OCI-LY3 (cell line): ENCODE results near the gene RBM44.

Source experiments
- EZH2phosphoT487 ChIP-seq: fragments of 200-600 bp; shearing (Covaris generic); IDR thresholded peaks from 2 replicates; pipeline ENCODE4 v1.6.1; 2018; ENCODE audit warnings: antibody characterized with exemption, mixed run types, low read depth
- TF ChIP-seq, protein P1 (sequence below): fragments of 200-600, 300-600 bp; sonication (generic); IDR thresholded peaks from 2 replicates; pipeline ENCODE4 v1.5.1; 2014; ENCODE audit warnings: antibody characterized with exemption, low read length, low read depth

- TF ChIP-seq, protein P1, sequence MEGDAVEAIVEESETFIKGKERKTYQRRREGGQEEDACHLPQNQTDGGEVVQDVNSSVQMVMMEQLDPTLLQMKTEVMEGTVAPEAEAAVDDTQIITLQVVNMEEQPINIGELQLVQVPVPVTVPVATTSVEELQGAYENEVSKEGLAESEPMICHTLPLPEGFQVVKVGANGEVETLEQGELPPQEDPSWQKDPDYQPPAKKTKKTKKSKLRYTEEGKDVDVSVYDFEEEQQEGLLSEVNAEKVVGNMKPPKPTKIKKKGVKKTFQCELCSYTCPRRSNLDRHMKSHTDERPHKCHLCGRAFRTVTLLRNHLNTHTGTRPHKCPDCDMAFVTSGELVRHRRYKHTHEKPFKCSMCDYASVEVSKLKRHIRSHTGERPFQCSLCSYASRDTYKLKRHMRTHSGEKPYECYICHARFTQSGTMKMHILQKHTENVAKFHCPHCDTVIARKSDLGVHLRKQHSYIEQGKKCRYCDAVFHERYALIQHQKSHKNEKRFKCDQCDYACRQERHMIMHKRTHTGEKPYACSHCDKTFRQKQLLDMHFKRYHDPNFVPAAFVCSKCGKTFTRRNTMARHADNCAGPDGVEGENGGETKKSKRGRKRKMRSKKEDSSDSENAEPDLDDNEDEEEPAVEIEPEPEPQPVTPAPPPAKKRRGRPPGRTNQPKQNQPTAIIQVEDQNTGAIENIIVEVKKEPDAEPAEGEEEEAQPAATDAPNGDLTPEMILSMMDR, result no peak
- TF ChIP-seq EZH2phosphoT487, result no peak
Measured at GRCh38 chr2:237868631-237869342, 70.2 kb downstream of the RBM44 start.
